Neural progenitor cell (in vitro differentiated cells): ENCODE results near the gene PET100.

Experiments used
- EZH2 ChIP-seq: fragments of 200-600 bp; sonication (generic); IDR thresholded peaks from 2 replicates; pipeline ENCODE4 v1.6.1; 2017; ENCODE audit warnings: antibody characterized with exemption, mild to moderate bottlenecking, moderate library complexity
- TF ChIP-seq, protein P1 (sequence below): fragments of 200-600 bp; sonication (generic); IDR thresholded peaks from 2 replicates; pipeline ENCODE4 v1.5.1; 2017; ENCODE audit warnings: antibody characterized with exemption, mild to moderate bottlenecking

- TF ChIP-seq EZH2 = no peak
- TF ChIP-seq, protein P1, sequence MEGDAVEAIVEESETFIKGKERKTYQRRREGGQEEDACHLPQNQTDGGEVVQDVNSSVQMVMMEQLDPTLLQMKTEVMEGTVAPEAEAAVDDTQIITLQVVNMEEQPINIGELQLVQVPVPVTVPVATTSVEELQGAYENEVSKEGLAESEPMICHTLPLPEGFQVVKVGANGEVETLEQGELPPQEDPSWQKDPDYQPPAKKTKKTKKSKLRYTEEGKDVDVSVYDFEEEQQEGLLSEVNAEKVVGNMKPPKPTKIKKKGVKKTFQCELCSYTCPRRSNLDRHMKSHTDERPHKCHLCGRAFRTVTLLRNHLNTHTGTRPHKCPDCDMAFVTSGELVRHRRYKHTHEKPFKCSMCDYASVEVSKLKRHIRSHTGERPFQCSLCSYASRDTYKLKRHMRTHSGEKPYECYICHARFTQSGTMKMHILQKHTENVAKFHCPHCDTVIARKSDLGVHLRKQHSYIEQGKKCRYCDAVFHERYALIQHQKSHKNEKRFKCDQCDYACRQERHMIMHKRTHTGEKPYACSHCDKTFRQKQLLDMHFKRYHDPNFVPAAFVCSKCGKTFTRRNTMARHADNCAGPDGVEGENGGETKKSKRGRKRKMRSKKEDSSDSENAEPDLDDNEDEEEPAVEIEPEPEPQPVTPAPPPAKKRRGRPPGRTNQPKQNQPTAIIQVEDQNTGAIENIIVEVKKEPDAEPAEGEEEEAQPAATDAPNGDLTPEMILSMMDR = no peak
Observed at GRCh38 chr19:7582446-7582845, 47.1 kb upstream of the PET100 start.
